HG03139 (cell line): ENCODE measurements around the gene RPL22L1.
"Not testable (repeated sequence)": the region's sequence is repeated elsewhere in the genome, so short reads cannot be mapped to it uniquely, and the experiment has no call there.

ENCODE experiments used
- ATAC-seq: cut with Tn5 transposase; IDR thresholded peaks from one replicate; pipeline ENCODE4 v1.9.1; 2021; ENCODE audit not compliant: unreplicated experiment

RPL22L1 gene

GRCh38 chr3:170830580-170830979 lies 39.4 kb downstream of the RPL22L1 start:
- no peak for ATAC-seq

- ATAC-seq, result no peak
Measured at GRCh38 chr3:170829546-170830272, 40.3 kb downstream of the RPL22L1 start.

DNA sequence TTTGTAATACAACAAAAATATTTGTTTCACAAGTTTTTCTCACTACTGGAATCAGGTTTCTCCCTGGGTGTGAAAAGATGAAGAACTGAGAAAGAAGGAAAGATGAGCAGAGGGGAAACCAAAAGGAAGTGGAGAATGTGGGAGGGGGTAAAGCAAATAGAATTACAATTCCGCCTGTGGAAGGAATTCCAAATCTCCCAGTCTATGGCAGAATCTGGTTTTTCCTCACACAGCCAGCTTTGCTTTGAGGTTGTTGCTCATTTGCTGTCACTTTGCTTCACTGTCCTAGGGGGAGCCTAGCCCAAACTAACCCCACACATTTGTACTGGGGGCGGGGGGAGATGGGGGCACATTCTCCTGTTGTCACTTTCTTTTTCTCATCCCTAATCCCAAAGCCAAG lies 43.9 kb downstream of the RPL22L1 start:
- no peak for ATAC-seq

GRCh38 chr3:170823562-170823961 lies 46.4 kb downstream of the RPL22L1 start:
- not testable (repeated sequence) for ATAC-seq

GRCh38 chr3:170818325-170818724 lies 51.7 kb downstream of the RPL22L1 start:
- ATAC-seq, result not testable (repeated sequence)

DNA sequence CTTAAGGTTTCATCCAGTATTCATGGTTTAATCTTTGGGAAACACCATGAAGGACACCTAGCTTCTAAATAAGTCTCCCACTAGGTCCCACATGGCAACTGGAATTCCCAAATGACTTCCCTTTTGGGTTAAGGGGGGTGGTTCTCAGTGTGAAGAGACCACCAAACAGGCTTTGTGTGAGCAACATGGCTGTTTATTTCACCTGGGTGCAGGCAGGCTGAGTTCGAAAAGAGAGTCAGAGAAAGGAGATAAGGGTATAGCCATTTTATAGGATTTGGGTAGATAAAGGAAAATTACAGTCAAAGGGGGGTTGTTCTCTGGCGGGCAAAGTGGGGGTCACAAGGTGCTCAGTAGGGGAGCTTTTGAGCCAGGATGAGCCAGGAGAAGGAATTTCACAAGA lies 52.5 kb downstream of the RPL22L1 start:
- not testable (repeated sequence) for ATAC-seq

DNA sequence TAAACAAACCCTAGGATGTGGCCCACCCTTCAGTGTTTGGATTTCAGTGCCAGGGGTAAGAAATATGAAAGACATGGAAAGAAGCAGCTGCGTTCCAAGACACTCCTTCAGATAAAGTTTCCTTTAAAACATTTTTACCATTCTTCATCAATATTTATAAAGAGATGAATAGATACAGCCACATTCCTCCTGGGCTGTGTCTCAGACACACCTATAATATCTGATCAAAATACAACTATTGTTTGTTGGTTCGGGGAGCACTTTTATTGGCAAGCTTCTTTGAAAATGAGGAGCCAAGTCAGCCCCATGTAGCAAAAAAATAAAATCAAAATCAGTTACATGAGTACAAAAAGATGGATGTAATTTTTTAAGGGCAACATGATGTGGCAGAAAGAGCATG lies 53.2 kb downstream of the RPL22L1 start:
- ATAC-seq, result no peak

GRCh38 chr3:170816341-170816740 lies 53.7 kb downstream of the RPL22L1 start:
- ATAC-seq, result no peak

GRCh38 chr3:170815936-170816335 lies 54.1 kb downstream of the RPL22L1 start:
- ATAC-seq, result no peak

DNA sequence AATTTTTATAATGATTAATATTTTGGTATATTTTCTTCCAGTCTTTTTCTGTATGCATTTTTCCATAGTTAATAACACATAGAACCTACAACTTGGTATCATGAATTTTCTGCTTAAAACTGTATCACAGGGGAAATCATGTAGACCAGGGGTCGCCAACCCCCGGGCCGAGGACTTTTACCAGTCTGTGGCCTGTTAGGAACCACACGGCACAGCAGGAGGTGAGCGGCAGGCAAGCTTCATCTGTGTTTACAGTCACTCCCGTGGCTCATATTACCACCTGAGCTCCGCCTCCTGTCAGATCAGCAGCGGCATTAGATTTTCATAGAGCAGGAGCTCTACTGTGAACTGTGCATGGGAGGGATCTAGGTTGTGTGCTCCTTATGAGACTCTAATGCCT lies 54.7 kb downstream of the RPL22L1 start:
- no peak for ATAC-seq
